ENCODE measurements around the gene GPR15LG. TPM values are rescaled to one million over a fixed set of nuclear protein-coding genes. Genes with fewer than 3 reads are reported as not detected.

The GPR15LG gene
- total and polyA plus RNA-seq, 9 donors = 0.31 to 3.6 TPM; not detected in 7

GRCh38 chr10:84226616-84227015 lies 53.0 kb downstream of the GPR15LG start:
- 62 to 72% (median 71%) methylated on average over 3 of the region's 3 CpGs for WGBS, 3 donors
- TF ChIP-seq EP300 (IDR thresholded peaks at IDR 0.05) (no peak), POLR2A (IDR thresholded peaks at IDR 0.05) (no peak)
- TF ChIP-seq, protein P1, sequence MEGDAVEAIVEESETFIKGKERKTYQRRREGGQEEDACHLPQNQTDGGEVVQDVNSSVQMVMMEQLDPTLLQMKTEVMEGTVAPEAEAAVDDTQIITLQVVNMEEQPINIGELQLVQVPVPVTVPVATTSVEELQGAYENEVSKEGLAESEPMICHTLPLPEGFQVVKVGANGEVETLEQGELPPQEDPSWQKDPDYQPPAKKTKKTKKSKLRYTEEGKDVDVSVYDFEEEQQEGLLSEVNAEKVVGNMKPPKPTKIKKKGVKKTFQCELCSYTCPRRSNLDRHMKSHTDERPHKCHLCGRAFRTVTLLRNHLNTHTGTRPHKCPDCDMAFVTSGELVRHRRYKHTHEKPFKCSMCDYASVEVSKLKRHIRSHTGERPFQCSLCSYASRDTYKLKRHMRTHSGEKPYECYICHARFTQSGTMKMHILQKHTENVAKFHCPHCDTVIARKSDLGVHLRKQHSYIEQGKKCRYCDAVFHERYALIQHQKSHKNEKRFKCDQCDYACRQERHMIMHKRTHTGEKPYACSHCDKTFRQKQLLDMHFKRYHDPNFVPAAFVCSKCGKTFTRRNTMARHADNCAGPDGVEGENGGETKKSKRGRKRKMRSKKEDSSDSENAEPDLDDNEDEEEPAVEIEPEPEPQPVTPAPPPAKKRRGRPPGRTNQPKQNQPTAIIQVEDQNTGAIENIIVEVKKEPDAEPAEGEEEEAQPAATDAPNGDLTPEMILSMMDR (IDR thresholded peaks at IDR 0.05) = no peak
- intact Hi-C loops (cut with DNase I) = no loop called here

DNA sequence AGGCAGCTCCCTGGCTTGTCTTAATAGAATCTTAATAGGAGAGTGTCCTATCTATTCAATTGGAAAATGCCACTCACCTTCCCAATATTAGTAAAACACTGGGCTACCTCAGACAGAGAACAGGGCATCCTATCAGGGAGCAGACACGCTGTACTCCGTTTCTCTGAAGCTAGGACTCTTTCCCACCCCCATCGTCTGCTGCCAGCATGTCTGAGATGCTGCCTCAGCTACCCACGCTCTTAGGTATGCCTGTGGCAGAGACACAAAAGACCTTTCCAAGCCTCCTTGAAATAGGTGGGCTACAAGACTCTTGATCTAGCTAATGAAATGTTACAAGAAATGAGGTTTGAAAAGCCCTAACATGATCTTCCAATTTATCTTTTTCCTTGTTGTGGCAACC lies 54.2 kb downstream of the GPR15LG start:
- WGBS, 3 donors = 51 to 71% (median 60%) methylated on average over 4 of the region's 4 CpGs
- intact Hi-C loops (cut with DNase I) = no loop called here
- H3K27me3 ChIP-seq = no peaks in the 10 kb centered on the region
- H3K27ac ChIP-seq = no peak overlapping the region
- no peak for DNase-seq
- no peaks in the 10 kb centered on the region for H3K4me1 ChIP-seq (ENCODE audit: insufficient read depth)
- H3K4me3 ChIP-seq = no peak overlapping the region
- H3K36me3 ChIP-seq = no peaks in the 10 kb centered on the region
- no peaks in the 10 kb centered on the region for H3K9me3 ChIP-seq
- TF ChIP-seq EP300 (IDR thresholded peaks at IDR 0.05) (no peak), POLR2A (IDR thresholded peaks at IDR 0.05) (no peak)
- TF ChIP-seq, protein P1 (IDR thresholded peaks at IDR 0.05) = no peak

More at GRCh38 chr10:84226616-84227015, 53.0 kb downstream of the GPR15LG start:
- no peak overlapping the region for H3K27ac ChIP-seq
- H3K27me3 ChIP-seq = no peaks in the 10 kb centered on the region
- H3K4me1 ChIP-seq (ENCODE audit: insufficient read depth) = no peaks in the 10 kb centered on the region
- DNase-seq = no peak
- H3K36me3 ChIP-seq = no peaks in the 10 kb centered on the region
- no peak overlapping the region for H3K4me3 ChIP-seq
- no peaks in the 10 kb centered on the region for H3K9me3 ChIP-seq

GRCh38 chr10:84230359-84230758 lies 56.8 kb downstream of the GPR15LG start:
- no peaks in the 10 kb centered on the region for H3K9me3 ChIP-seq
- no peaks in the 10 kb centered on the region for H3K4me1 ChIP-seq (ENCODE audit: insufficient read depth)
- no peaks in the 10 kb centered on the region for H3K36me3 ChIP-seq
- intact Hi-C loops (cut with DNase I) = no loop called here
- DNase-seq = no peak
- WGBS, 3 donors = 72 to 89% (median 78%) methylated on average over 1 of the region's 1 CpG
- H3K27ac ChIP-seq = no peak overlapping the region
- H3K4me3 ChIP-seq = no peak overlapping the region
- H3K27me3 ChIP-seq = no peaks in the 10 kb centered on the region
- TF ChIP-seq POLR2A (IDR thresholded peaks at IDR 0.05) = no peak
- TF ChIP-seq EP300 (IDR thresholded peaks at IDR 0.05) = no peak
- TF ChIP-seq, protein P1 (IDR thresholded peaks at IDR 0.05) = no peak

- no peaks in the 10 kb centered on the region for H3K27me3 ChIP-seq
- no peak overlapping the region for H3K27ac ChIP-seq
- WGBS, 3 donors = 79 to 86% (median 84%) methylated on average over 10 of the region's 10 CpGs
- H3K36me3 ChIP-seq = no peaks in the 10 kb centered on the region
- no peaks in the 10 kb centered on the region for H3K4me1 ChIP-seq (ENCODE audit: insufficient read depth)
- H3K9me3 ChIP-seq = no peaks in the 10 kb centered on the region
- no peak overlapping the region for H3K4me3 ChIP-seq
- TF ChIP-seq, protein P1 (IDR thresholded peaks at IDR 0.05) = no peak
- intact Hi-C loops (cut with DNase I) = no loop called here
- DNase-seq = no peak
Measured at GRCh38 chr10:84232376-84232775, 58.8 kb downstream of the GPR15LG start.

GRCh38 chr10:84233940-84234339 lies 60.3 kb downstream of the GPR15LG start:
- no peak for TF ChIP-seq EP300 (IDR thresholded peaks at IDR 0.05)
- TF ChIP-seq, protein P1 (IDR thresholded peaks at IDR 0.05) = no peak
- no peak for TF ChIP-seq POLR2A (IDR thresholded peaks at IDR 0.05)
- H3K4me3 ChIP-seq = no peak overlapping the region
- 76 to 84% (median 82%) methylated on average over 4 of the region's 4 CpGs for WGBS, 3 donors
- H3K27ac ChIP-seq = no peak overlapping the region
- H3K36me3 ChIP-seq = no peaks in the 10 kb centered on the region
- H3K27me3 ChIP-seq = no peaks in the 10 kb centered on the region
- no peaks in the 10 kb centered on the region for H3K9me3 ChIP-seq
- no peaks in the 10 kb centered on the region for H3K4me1 ChIP-seq (ENCODE audit: insufficient read depth)
- DNase-seq = no peak
- intact Hi-C loops (cut with DNase I) = no loop called here
